Measurements from ENCODE around the gene ST3GAL4. TPM values are rescaled to one million over a fixed set of nuclear protein-coding genes. Genes with fewer than 3 reads are reported as not detected.

ST3GAL4 gene
- total and polyA plus RNA-seq, 7 experiments from 2014 or later: 2.7 to 13.4 (median 4.1) TPM

DNA sequence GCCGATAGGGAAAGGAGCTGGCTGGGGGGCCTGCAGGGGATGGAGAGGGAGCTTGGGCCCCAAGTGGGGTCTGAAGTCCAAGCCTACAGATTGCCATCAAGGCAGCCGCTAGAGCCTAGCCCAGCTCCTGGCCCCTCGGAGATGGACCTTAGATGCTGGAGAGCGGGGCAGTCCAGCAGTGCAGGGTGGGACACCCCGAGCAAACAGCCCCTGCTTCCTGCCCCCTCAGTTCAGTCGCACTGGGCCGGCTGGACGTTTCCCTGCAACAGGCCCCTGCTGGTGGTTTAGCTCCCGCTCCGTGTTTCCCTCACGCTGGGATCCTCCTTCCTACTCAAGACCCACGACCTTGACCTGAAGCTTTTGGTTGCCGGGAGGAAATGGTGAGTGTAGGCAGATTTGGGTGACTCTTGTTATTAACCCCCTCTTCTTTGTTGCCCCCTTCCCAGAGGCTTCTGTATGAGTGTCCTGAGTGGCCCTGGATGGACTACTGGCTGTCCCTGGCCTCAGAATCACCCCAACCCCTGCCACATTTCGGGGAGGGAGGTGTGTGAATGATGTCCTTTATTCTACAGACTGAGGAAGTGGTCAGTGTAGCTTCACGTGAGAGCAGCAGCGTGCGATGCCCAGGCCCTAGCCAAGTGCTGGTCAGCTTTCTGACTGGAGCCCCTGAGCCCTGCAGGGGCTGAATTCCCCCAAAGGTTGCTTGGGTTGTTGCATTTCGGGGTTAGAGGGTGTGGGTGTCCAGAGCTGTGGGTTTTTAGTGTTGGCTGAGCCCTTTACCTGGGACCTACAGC, 2.7 kb downstream of the ST3GAL4 start:
- no peak overlapping the region for H3K27ac ChIP-seq (ENCODE audit: low read depth, low read length)
- peaks cover 8 to 14% of the 10 kb centered on the region in 2 donors for H3K4me1 ChIP-seq (ENCODE audit: control insufficient read depth in 2 of 2, insufficient read depth in 2 of 2, low read length in 2 of 2)
- intact Hi-C loops (cut with micrococcal nuclease): loop anchor here (5.0 to 10.0 kb wide), 2 partner anchors 471 to 473 kb away; partner anchors contain the start of gene HYLS1 (in 2 of the 2)
- ChIA-PET CTCF (interaction anchor here (0.6 kb wide), 1 partner anchor 48 kb away, joined by 4 read pairs; no protein-coding TSS in a partner anchor), POLR2A (no interaction called here)
- peaks cover 14 to 27% (median 21%) of the 10 kb centered on the region in 7 donors for H3K4me1 Mint-ChIP-seq
- H3K4me3 ChIP-seq (ENCODE audit: low read length): no peak overlapping the region
- no peaks in the 10 kb centered on the region for H3K27me3 Mint-ChIP-seq
- H3K9me3 ChIP-seq (ENCODE audit: control insufficient read depth in 2 of 3, low read length in 3 of 3): no peaks in the 10 kb centered on the region
- peak overlapping the region in 7 of 10 donors; percentile 20 to 90 (median 56) for H3K4me3 Mint-ChIP-seq
- no peaks in the 10 kb centered on the region for H3K36me3 ChIP-seq (ENCODE audit: control insufficient read depth in 2 of 3, insufficient read depth in 3 of 3, low read length in 3 of 3)
- no peak for DNase-seq
- no peaks in the 10 kb centered on the region for H3K9me3 Mint-ChIP-seq
- no peaks in the 10 kb centered on the region for H3K27me3 ChIP-seq (ENCODE audit: control insufficient read depth in 2 of 2, insufficient read depth in 2 of 2, low read length in 2 of 2)
- no peak overlapping the region for H3K27ac Mint-ChIP-seq
- no peak for ATAC-seq
- H3K36me3 Mint-ChIP-seq: peaks cover 0 to 7% (median 0%) of the 10 kb centered on the region in 5 donors

DNA sequence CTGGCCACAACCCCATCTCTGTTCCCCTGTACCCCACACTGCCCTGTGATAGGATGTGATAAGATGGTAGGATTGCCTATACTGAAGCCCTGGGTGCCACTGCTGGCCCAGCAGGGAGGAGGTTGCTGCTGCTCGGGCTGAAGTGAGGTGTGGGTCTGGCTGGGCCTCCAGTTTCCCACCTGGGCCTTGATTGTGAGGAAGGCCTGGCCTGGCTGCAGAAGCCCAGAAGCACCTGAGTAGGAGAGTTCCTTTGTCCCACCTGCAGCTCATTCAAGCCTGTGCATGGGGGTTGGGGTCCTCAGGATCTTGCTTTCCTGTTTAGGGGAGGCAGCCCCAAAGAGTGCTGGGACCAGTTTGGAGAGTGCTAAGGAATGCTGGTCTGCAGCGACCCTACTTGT, 3.3 kb downstream of the ST3GAL4 start:
- H3K4me3 Mint-ChIP-seq: no peak overlapping the region
- no peak for ATAC-seq
- POLR2A ChIA-PET: no interaction called here
- H3K27ac ChIP-seq (ENCODE audit: low read depth, low read length): no peak overlapping the region
- H3K9me3 Mint-ChIP-seq: no peaks in the 10 kb centered on the region
- peaks cover 0 to 4% (median 0%) of the 10 kb centered on the region in 5 donors for H3K36me3 Mint-ChIP-seq
- H3K9me3 ChIP-seq (ENCODE audit: control insufficient read depth in 2 of 3, low read length in 3 of 3): no peaks in the 10 kb centered on the region
- DNase-seq: no peak
- peaks cover 8 to 14% of the 10 kb centered on the region in 2 donors for H3K4me1 ChIP-seq (ENCODE audit: control insufficient read depth in 2 of 2, insufficient read depth in 2 of 2, low read length in 2 of 2)
- no peaks in the 10 kb centered on the region for H3K36me3 ChIP-seq (ENCODE audit: control insufficient read depth in 2 of 3, insufficient read depth in 3 of 3, low read length in 3 of 3)
- no peaks in the 10 kb centered on the region for H3K27me3 ChIP-seq (ENCODE audit: control insufficient read depth in 2 of 2, insufficient read depth in 2 of 2, low read length in 2 of 2)
- peaks cover 8 to 21% (median 15%) of the 10 kb centered on the region in 7 donors for H3K4me1 Mint-ChIP-seq
- H3K27ac Mint-ChIP-seq: no peak overlapping the region
- intact Hi-C loops (cut with micrococcal nuclease): loop anchor here (5.0 to 10.0 kb wide), 2 partner anchors 471 to 474 kb away; partner anchors contain the start of gene HYLS1 (in 2 of the 2)
- CTCF ChIA-PET: no interaction called here
- H3K4me3 ChIP-seq (ENCODE audit: low read length): no peak overlapping the region
- no peaks in the 10 kb centered on the region for H3K27me3 Mint-ChIP-seq

- CTCF ChIA-PET: no interaction called here
- H3K9me3 ChIP-seq (ENCODE audit: control insufficient read depth in 2 of 3, low read length in 3 of 3): no peaks in the 10 kb centered on the region
- H3K27me3 Mint-ChIP-seq: no peaks in the 10 kb centered on the region
- no peak for DNase-seq
- no peaks in the 10 kb centered on the region for H3K9me3 Mint-ChIP-seq
- no peaks in the 10 kb centered on the region for H3K36me3 ChIP-seq (ENCODE audit: control insufficient read depth in 2 of 3, insufficient read depth in 3 of 3, low read length in 3 of 3)
- no peaks in the 10 kb centered on the region for H3K27me3 ChIP-seq (ENCODE audit: control insufficient read depth in 2 of 2, insufficient read depth in 2 of 2, low read length in 2 of 2)
- no peak overlapping the region for H3K4me3 ChIP-seq (ENCODE audit: low read length)
- H3K4me3 Mint-ChIP-seq: no peak overlapping the region
- peaks cover 6 to 15% (median 11%) of the 10 kb centered on the region in 7 donors for H3K4me1 Mint-ChIP-seq
- H3K4me1 ChIP-seq (ENCODE audit: control insufficient read depth in 2 of 2, insufficient read depth in 2 of 2, low read length in 2 of 2): peaks cover 6 to 12% of the 10 kb centered on the region in 2 donors
- no peak overlapping the region for H3K27ac Mint-ChIP-seq
- intact Hi-C loops (cut with micrococcal nuclease): loop anchor here (5.0 to 10.0 kb wide), 2 partner anchors 472 to 475 kb away; partner anchors contain the start of gene HYLS1 (in 2 of the 2)
- no peak for ATAC-seq
- H3K27ac ChIP-seq (ENCODE audit: low read depth, low read length): no peak overlapping the region
- H3K36me3 Mint-ChIP-seq: peaks cover 0 to 2% (median 0%) of the 10 kb centered on the region in 5 donors
- POLR2A ChIA-PET: interaction anchor here (0.7 kb wide), 1 partner anchor 12 kb away, joined by 3 read pairs; no protein-coding TSS in a partner anchor
These were observed 4.1 kb downstream of the ST3GAL4 start for GRCh38 chr11:126359431-126360048.

- Histone ChIP-seq H3K9me3 (ENCODE audit: control insufficient read depth in 2 of 3, low read length in 3 of 3) (no peaks in the 10 kb centered on the region), H3K36me3 (ENCODE audit: control insufficient read depth in 2 of 3, insufficient read depth in 3 of 3, low read length in 3 of 3) (no peaks in the 10 kb centered on the region), H3K4me1 (ENCODE audit: control insufficient read depth in 2 of 2, insufficient read depth in 2 of 2, low read length in 2 of 2) (peaks cover 3 to 7% of the 10 kb centered on the region in 2 donors), H3K27ac (ENCODE audit: low read depth, low read length) (no peak overlapping the region), H3K4me3 (ENCODE audit: low read length) (no peak overlapping the region), H3K27me3 (ENCODE audit: control insufficient read depth in 2 of 2, insufficient read depth in 2 of 2, low read length in 2 of 2) (no peaks in the 10 kb centered on the region)
- Mint-ChIP-seq H3K4me1 (peaks cover under 1 to 10% (median 5%) of the 10 kb centered on the region in 7 donors), H3K27me3 (no peaks in the 10 kb centered on the region), H3K4me3 (no peak overlapping the region), H3K27ac (no peak overlapping the region), H3K9me3 (no peaks in the 10 kb centered on the region), H3K36me3 (no peaks in the 10 kb centered on the region)
- DNase-seq (no peak), ATAC-seq (no peak)
- ChIA-PET CTCF (no interaction called here), POLR2A (no interaction called here)
- intact Hi-C loops (cut with micrococcal nuclease): no loop called here
These were observed 4.6 kb downstream of the ST3GAL4 start for GRCh38 chr11:126360049-126360446.

- H3K27ac ChIP-seq (ENCODE audit: low read depth, low read length): no peak overlapping the region
- ChIA-PET POLR2A (no interaction called here), CTCF (no interaction called here)
- H3K9me3 Mint-ChIP-seq: no peaks in the 10 kb centered on the region
- no peak overlapping the region for H3K27ac Mint-ChIP-seq
- no peaks in the 10 kb centered on the region for H3K36me3 ChIP-seq (ENCODE audit: control insufficient read depth in 2 of 3, insufficient read depth in 3 of 3, low read length in 3 of 3)
- H3K27me3 Mint-ChIP-seq: no peaks in the 10 kb centered on the region
- H3K27me3 ChIP-seq (ENCODE audit: control insufficient read depth in 2 of 2, insufficient read depth in 2 of 2, low read length in 2 of 2): no peaks in the 10 kb centered on the region
- peaks cover 0 to 7% (median 4%) of the 10 kb centered on the region in 7 donors for H3K4me1 Mint-ChIP-seq
- DNase-seq (no peak), ATAC-seq (no peak)
- no peaks in the 10 kb centered on the region for H3K36me3 Mint-ChIP-seq
- H3K4me3 ChIP-seq (ENCODE audit: low read length): no peak overlapping the region
- H3K4me3 Mint-ChIP-seq: peak overlapping the region in 1 of 10 donors; percentile 39
- intact Hi-C loops (cut with micrococcal nuclease): no loop called here
- no peaks in the 10 kb centered on the region for H3K9me3 ChIP-seq (ENCODE audit: control insufficient read depth in 2 of 3, low read length in 3 of 3)
- peaks cover under 1% of the 10 kb centered on the region in 2 donors for H3K4me1 ChIP-seq (ENCODE audit: control insufficient read depth in 2 of 2, insufficient read depth in 2 of 2, low read length in 2 of 2)
These were observed 5.9 kb downstream of the ST3GAL4 start for GRCh38 chr11:126361400-126361799.

GRCh38 chr11:126362879-126363655, 7.6 kb downstream of the ST3GAL4 start:
- intact Hi-C loops (cut with micrococcal nuclease): no loop called here
- H3K27ac Mint-ChIP-seq: no peak overlapping the region
- Histone ChIP-seq H3K36me3 (ENCODE audit: control insufficient read depth in 2 of 3, insufficient read depth in 3 of 3, low read length in 3 of 3) (no peaks in the 10 kb centered on the region), H3K27me3 (ENCODE audit: control insufficient read depth in 2 of 2, insufficient read depth in 2 of 2, low read length in 2 of 2) (no peaks in the 10 kb centered on the region), H3K4me1 (ENCODE audit: control insufficient read depth in 2 of 2, insufficient read depth in 2 of 2, low read length in 2 of 2) (no peaks in the 10 kb centered on the region), H3K4me3 (ENCODE audit: low read length) (no peak overlapping the region), H3K27ac (ENCODE audit: low read depth, low read length) (no peak overlapping the region), H3K9me3 (ENCODE audit: control insufficient read depth in 2 of 3, low read length in 3 of 3) (no peaks in the 10 kb centered on the region)
- H3K27me3 Mint-ChIP-seq: no peaks in the 10 kb centered on the region
- POLR2A ChIA-PET: no interaction called here
- DNase-seq: no peak
- peaks cover 0 to 12% (median 4%) of the 10 kb centered on the region in 7 donors for H3K4me1 Mint-ChIP-seq
- H3K36me3 Mint-ChIP-seq: no peaks in the 10 kb centered on the region
- H3K9me3 Mint-ChIP-seq: no peaks in the 10 kb centered on the region
- H3K4me3 Mint-ChIP-seq: no peak overlapping the region
- ATAC-seq: no peak
- CTCF ChIA-PET: no interaction called here
